DOHH2 (cell line): Measurements from ENCODE around the gene CEBPZ.

Source experiments
- CTCF ChIP-seq: fragments of 200-600 bp; sonication (generic); IDR thresholded peaks from one replicate; pipeline ENCODE4 v1.5.1; 2014; ENCODE audit warnings: antibody characterized with exemption, mild to moderate bottlenecking, low read depth, low read length; ENCODE audit not compliant: poor library complexity, severe bottlenecking
- EZH2phosphoT487 ChIP-seq: fragments of 200-600 bp; sonication (generic); IDR thresholded peaks from 2 replicates; pipeline ENCODE4 v1.6.1; 2017; ENCODE audit warnings: borderline replicate concordance, mild to moderate bottlenecking, antibody characterized with exemption, low read length, moderate library complexity, mixed read lengths

GRCh38 chr2:37215250-37215649 is 16.1 kb downstream of the CEBPZ start:
- TF ChIP-seq CTCF (no peak), EZH2phosphoT487 (no peak)
